ENCODE data around the gene OR2L3.

DNA sequence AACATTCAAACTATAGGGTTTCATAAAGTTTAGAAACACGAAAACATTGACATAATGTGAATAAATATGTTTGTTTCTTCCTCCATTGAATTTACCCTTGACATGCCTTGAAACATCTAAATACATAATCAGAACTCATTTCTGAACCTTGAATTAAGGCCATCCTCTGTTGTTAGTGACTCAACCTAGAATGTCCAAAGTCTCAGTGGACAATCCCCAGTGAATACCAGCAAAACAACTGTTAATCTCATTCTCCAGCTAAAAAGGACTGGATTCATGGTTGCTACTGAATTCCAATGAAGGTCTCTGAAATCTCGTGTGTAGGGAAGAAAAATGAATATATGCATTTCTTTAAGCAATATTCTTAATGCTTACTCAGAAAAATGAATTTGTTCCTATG, 16.9 kb upstream of the OR2L3 start, which contains the start of gene OR2L2:
- TF ChIP-seq, protein P1, sequence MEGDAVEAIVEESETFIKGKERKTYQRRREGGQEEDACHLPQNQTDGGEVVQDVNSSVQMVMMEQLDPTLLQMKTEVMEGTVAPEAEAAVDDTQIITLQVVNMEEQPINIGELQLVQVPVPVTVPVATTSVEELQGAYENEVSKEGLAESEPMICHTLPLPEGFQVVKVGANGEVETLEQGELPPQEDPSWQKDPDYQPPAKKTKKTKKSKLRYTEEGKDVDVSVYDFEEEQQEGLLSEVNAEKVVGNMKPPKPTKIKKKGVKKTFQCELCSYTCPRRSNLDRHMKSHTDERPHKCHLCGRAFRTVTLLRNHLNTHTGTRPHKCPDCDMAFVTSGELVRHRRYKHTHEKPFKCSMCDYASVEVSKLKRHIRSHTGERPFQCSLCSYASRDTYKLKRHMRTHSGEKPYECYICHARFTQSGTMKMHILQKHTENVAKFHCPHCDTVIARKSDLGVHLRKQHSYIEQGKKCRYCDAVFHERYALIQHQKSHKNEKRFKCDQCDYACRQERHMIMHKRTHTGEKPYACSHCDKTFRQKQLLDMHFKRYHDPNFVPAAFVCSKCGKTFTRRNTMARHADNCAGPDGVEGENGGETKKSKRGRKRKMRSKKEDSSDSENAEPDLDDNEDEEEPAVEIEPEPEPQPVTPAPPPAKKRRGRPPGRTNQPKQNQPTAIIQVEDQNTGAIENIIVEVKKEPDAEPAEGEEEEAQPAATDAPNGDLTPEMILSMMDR (IDR thresholded peaks at IDR 0.05; ENCODE audit: low read depth, low read length), result no peak
- no peak for TF ChIP-seq POLR2A (IDR thresholded peaks at IDR 0.05; ENCODE audit: extremely low read depth, insufficient read length)
